RWPE2 (cell line): ENCODE results near the gene CEP192.
"Not testable (repeated sequence)": the region's sequence is repeated elsewhere in the genome, so short reads cannot be mapped to it uniquely, and the experiment has no call there.

ENCODE experiments used
- ATAC-seq: fragments of 200-7000 bp; cut with Tn5 transposase; 3 replicates; pipeline ENCODE4 v1.9.1; 2021; ENCODE audit warnings: low read depth
- DNase-seq: peaks from one replicate; pipeline ENCODE4 v3.0.0-alpha.2; 2020; ENCODE audit warnings: low spot score
- H3K27ac ChIP-seq: fragments of 450-650 bp; 2 replicates; pipeline ENCODE4 v1.5.1; 2017; ENCODE audit warnings: mild to moderate bottlenecking; ENCODE audit not compliant: poor library complexity, severe bottlenecking
- H3K27me3 ChIP-seq: fragments of 250-450 bp; sonication (Bioruptor Pico); 2 replicates; pipeline ENCODE4 v1.5.1; 2021; ENCODE audit warnings: mild to moderate bottlenecking, moderate library complexity; ENCODE audit not compliant: insufficient read depth, poor library complexity, severe bottlenecking
- H3K36me3 ChIP-seq: fragments of 250-450 bp; sonication (Bioruptor Pico); 2 replicates; pipeline ENCODE4 v1.5.1; 2020; ENCODE audit warnings: low read depth, mild to moderate bottlenecking, moderate library complexity
- H3K4me1 ChIP-seq: fragments of 250-450 bp; sonication (Bioruptor Pico); 2 replicates; pipeline ENCODE4 v1.5.1; 2021; ENCODE audit warnings: mild to moderate bottlenecking, moderate library complexity; ENCODE audit not compliant: insufficient read depth, poor library complexity, severe bottlenecking
- H3K4me3 ChIP-seq: fragments of 250-450 bp; sonication (Bioruptor Pico); 2 replicates; pipeline ENCODE4 v1.5.1; 2021; ENCODE audit warnings: mild to moderate bottlenecking, moderate library complexity; ENCODE audit not compliant: severe bottlenecking
- H3K9me3 ChIP-seq: fragments of 250-450 bp; sonication (Bioruptor Pico); 2 replicates; pipeline ENCODE4 v1.5.1; 2021; ENCODE audit warnings: mild to moderate bottlenecking, moderate library complexity; ENCODE audit not compliant: severe bottlenecking
- TF ChIP-seq, protein P1 (sequence below): fragments of 450-650 bp; IDR thresholded peaks from one replicate; pipeline ENCODE4 v1.5.1; 2017; ENCODE audit warnings: mild to moderate bottlenecking, moderate library complexity; ENCODE audit not compliant: poor library complexity, severe bottlenecking

Gene CEP192

DNA sequence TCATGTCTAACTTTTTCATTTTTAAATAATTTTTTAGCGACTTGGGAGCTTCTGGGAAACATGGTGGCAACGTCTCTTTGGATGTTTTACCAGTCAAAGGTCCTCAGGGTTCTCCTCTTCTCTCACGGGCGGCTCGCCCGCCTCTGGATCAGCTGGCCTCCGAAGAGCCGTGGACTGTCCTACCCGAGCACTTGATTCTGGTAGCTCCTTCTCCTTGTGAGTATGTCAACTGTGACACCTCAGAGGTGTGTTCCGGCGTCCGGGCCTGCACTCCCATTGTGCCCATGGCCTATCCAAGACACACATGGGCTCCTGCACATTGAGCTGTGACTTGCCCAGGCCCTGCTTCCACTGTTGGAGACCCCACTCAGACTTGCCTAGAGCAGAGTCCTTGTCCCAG is 104.3 kb downstream of the CEP192 start:
- no peaks in the 10 kb centered on the region for H3K9me3 ChIP-seq
- H3K27ac ChIP-seq, result no peak overlapping the region
- H3K27me3 ChIP-seq, result no peaks in the 10 kb centered on the region
- TF ChIP-seq, protein P1, sequence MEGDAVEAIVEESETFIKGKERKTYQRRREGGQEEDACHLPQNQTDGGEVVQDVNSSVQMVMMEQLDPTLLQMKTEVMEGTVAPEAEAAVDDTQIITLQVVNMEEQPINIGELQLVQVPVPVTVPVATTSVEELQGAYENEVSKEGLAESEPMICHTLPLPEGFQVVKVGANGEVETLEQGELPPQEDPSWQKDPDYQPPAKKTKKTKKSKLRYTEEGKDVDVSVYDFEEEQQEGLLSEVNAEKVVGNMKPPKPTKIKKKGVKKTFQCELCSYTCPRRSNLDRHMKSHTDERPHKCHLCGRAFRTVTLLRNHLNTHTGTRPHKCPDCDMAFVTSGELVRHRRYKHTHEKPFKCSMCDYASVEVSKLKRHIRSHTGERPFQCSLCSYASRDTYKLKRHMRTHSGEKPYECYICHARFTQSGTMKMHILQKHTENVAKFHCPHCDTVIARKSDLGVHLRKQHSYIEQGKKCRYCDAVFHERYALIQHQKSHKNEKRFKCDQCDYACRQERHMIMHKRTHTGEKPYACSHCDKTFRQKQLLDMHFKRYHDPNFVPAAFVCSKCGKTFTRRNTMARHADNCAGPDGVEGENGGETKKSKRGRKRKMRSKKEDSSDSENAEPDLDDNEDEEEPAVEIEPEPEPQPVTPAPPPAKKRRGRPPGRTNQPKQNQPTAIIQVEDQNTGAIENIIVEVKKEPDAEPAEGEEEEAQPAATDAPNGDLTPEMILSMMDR, result no peak
- ATAC-seq (no peak), DNase-seq (no peak)
- H3K4me1 ChIP-seq, result no peaks in the 10 kb centered on the region
- peaks cover 77% of the 10 kb centered on the region for H3K36me3 ChIP-seq
- no peak overlapping the region for H3K4me3 ChIP-seq

DNA sequence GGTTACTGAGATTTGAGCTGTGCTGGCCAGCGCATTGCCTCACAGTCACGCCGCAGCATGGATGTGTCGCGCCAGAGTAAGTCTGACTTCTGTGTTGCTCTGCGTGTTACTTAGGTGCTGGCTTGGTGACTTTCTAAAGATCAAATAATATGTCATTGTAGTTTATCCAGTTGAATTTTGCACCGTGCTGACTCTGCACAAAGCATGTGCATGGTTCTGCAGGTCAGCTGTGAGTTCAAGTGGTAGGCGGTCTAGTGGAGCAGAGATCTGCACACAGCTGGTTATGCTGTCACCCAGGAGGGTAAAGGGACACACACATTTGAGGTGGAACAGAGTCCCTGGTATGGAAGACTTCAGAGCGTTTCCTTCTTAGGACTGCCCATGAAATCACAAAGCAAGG is 105.1 kb downstream of the CEP192 start:
- TF ChIP-seq, protein P1, result no peak
- ATAC-seq (no peak), DNase-seq (no peak)
- Histone ChIP-seq H3K27me3 (no peaks in the 10 kb centered on the region), H3K4me3 (no peak overlapping the region), H3K9me3 (no peaks in the 10 kb centered on the region), H3K36me3 (peaks cover 77% of the 10 kb centered on the region), H3K27ac (no peak overlapping the region), H3K4me1 (no peaks in the 10 kb centered on the region)

DNA sequence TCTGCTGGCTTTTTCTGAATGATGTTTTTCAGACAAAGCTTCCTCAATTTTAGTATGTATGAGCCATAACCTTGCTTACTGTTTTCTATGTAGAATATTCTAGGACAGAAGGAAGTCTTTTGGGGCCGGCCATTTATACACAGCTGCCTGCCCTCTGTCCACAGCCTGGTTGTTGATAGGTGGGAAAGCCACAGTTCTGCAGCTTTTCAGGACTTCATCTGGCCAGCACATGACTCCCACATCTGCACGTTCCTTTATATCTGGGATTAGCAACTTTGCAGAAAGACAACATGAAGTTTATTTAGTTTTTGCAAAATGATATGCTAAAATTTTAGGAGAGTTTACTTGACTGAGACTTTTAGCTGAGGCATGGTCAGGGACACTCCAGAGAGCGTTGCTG is 105.6 kb downstream of the CEP192 start:
- peaks cover 73% of the 10 kb centered on the region for H3K36me3 ChIP-seq
- H3K4me1 ChIP-seq, result no peaks in the 10 kb centered on the region
- no peak overlapping the region for H3K4me3 ChIP-seq
- ATAC-seq, result no peak
- TF ChIP-seq, protein P1, result no peak
- no peaks in the 10 kb centered on the region for H3K9me3 ChIP-seq
- H3K27ac ChIP-seq, result no peak overlapping the region
- no peak for DNase-seq
- H3K27me3 ChIP-seq, result no peaks in the 10 kb centered on the region

DNA sequence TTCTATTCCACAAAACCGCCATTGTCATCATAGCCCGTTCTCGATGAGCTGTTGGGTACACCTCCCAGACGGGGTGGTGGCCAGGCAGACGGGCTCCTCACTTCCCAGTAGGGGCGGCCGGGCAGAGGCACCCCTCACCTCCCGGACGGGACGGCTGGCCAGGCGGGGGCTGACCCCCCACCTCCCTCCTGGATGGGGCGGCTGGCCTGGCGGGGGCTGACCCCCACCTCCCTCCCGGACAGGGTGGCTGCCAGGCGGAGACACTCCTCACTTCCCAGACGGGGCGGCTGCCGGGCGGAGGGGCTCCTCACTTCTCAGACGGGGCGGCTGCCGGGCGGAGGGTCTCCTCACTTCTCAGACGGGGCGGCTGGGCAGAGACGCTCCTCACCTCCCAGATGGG is 106.9 kb downstream of the CEP192 start:
- not testable (repeated sequence) for H3K4me3 ChIP-seq, H3K27ac ChIP-seq, H3K9me3 ChIP-seq, H3K4me1 ChIP-seq, DNase-seq, H3K27me3 ChIP-seq, ATAC-seq
- H3K36me3 ChIP-seq, result peaks cover 64% of the 10 kb centered on the region

- Histone ChIP-seq H3K4me1 (no peaks in the 10 kb centered on the region), H3K27me3 (no peaks in the 10 kb centered on the region), H3K27ac (no peak overlapping the region), H3K36me3 (peaks cover 64% of the 10 kb centered on the region), H3K4me3 (no peak overlapping the region), H3K9me3 (no peaks in the 10 kb centered on the region)
- TF ChIP-seq, protein P1, result no peak
- DNase-seq (no peak), ATAC-seq (no peak)
These were observed 108.0 kb downstream of the CEP192 start for GRCh38 chr18:13099113-13099512.
